ENCODE data around the gene FUCA1.

GRCh38 chr1:23895993-23896392, 27.9 kb upstream of the FUCA1 start:
- TF ChIP-seq EZH2 (IDR thresholded peaks at IDR 0.05; ENCODE audit: insufficient read depth, poor library complexity, severe bottlenecking) = no peak
- no peak for TF ChIP-seq EZH2phosphoT487 (IDR thresholded peaks at IDR 0.05; ENCODE audit: insufficient read depth, low read depth)
